ENCODE results near the gene MMRN2.

The MMRN2 gene

DNA sequence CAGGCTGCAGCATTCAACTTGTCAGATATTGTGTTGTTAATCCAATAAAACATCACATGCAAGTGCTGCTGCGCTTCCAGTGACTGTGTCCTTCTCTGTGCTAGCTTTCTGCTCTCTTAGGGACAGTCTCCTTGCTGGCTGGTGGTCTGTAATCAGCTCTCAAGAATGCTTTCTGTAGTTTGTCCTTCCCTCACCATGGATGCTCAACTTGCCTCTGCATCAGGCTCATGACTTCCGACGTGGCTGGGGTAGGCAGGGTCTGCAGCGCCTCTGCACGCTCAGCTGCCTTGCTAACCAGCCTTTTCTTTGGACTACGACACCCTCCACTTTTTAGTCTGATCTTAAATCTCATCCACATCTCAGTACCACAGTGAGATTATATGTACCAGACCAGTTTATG is 58.3 kb downstream of the MMRN2 start:
- no peak overlapping the region for H3K4me3 ChIP-seq (ENCODE audit: low read length)
- H3K36me3 ChIP-seq (ENCODE audit: insufficient read depth, low read length), result peaks cover 32% of the 10 kb centered on the region
- peaks cover 3% of the 10 kb centered on the region for H3K9me3 ChIP-seq (ENCODE audit: low read length)
- H2AFZ ChIP-seq (ENCODE audit: low read depth, low read length), result no peak overlapping the region
- H3K27me3 ChIP-seq (ENCODE audit: insufficient read depth, low read length), result no peaks in the 10 kb centered on the region
- H3K4me1 ChIP-seq (ENCODE audit: insufficient read depth, low read length), result peaks cover 10% of the 10 kb centered on the region

DNA sequence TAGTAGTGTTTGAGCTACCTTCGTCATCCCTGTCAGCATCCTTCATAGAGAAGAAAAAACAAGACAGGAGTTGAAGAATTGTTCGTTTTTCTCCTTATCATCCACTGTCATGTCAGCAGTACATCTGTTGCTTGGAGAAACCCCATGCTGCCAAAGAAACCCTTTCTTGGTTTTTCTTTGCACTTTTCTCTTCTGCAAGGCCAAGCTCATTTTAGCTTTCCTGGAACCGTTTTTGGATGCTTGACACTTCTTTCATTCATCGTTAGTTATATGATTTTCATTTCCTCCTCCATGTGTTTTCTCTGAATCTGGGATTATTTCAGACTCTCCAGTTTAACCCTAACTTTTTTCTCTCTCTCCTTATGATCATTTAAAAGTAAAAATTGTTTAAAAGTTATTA is 58.9 kb downstream of the MMRN2 start:
- Histone ChIP-seq H2AFZ (ENCODE audit: low read depth, low read length) (no peak overlapping the region), H3K4me3 (ENCODE audit: low read length) (no peak overlapping the region), H3K27me3 (ENCODE audit: insufficient read depth, low read length) (no peaks in the 10 kb centered on the region), H3K4me1 (ENCODE audit: insufficient read depth, low read length) (peaks cover 10% of the 10 kb centered on the region), H3K36me3 (ENCODE audit: insufficient read depth, low read length) (peaks cover 34% of the 10 kb centered on the region), H3K9me3 (ENCODE audit: low read length) (peaks cover 3% of the 10 kb centered on the region)

DNA sequence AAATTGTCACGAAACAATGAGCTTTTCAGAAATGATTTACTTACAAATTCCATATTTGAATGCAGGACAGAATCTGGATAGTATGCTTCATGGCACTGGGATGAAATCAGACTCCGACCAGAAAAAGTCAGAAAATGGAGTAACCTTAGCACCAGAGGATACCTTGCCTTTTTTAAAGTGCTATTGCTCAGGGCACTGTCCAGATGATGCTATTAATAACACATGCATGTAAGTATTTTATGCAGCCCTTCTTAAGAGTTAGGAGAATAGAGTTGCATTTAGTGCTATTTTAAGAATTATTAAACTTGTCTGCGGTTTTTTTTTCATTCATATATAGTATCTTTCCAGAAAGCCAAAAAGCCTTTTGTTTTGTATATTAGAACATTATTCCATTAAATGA is 67.4 kb downstream of the MMRN2 start:
- Histone ChIP-seq H3K27me3 (ENCODE audit: insufficient read depth, low read length) (no peaks in the 10 kb centered on the region), H3K4me1 (ENCODE audit: insufficient read depth, low read length) (no peaks in the 10 kb centered on the region), H3K9me3 (ENCODE audit: low read length) (peaks cover 3% of the 10 kb centered on the region)

DNA sequence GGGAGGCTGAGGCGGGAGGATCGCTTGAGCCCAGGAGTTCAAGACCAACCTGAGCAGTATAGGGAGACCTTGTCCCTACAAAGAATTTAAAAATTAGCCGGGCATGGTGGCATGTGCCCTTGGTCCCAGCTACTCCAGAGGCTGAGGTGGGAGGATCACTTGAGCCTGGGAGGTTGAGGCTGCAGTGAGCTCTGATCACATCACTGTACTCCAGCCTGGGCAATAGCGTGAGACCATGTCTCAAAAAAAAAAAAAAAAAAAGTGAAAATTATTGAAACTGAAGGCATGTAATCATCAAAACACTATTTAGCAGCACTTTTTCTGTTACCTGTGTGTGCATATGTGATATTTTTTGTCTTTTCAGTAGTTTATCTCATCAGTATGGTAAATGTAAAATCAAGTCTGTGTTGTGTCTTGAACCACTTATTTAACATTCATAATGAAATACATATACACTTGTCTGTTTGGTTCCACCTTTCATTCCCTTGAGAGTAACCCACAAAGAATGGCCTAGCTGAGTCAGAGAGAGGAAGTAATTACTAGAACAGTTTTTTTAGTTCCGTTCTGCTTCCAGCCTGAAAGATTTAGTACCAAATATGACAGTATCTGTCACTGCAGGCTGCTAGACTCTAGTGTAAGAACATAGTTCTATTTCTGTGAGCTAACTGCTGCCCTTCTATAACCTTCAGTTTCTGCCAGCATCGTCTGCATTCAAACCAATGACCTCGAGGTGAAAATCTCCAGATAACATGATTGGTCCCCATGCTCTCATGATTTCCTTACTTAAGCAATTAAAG is 68.6 kb downstream of the MMRN2 start:
- Histone ChIP-seq H3K27me3 (ENCODE audit: insufficient read depth, low read length) (no peaks in the 10 kb centered on the region), H3K4me1 (ENCODE audit: insufficient read depth, low read length) (no peaks in the 10 kb centered on the region), H3K36me3 (ENCODE audit: insufficient read depth, low read length) (peaks cover 22% of the 10 kb centered on the region), H3K9me3 (ENCODE audit: low read length) (no peaks in the 10 kb centered on the region), H2AFZ (ENCODE audit: low read depth, low read length) (no peak overlapping the region), H3K4me3 (ENCODE audit: low read length) (no peak overlapping the region)

More for the DNA sequence above, 67.4 kb downstream of the MMRN2 start:
- peaks cover 31% of the 10 kb centered on the region for H3K36me3 ChIP-seq (ENCODE audit: insufficient read depth, low read length)
- no peak overlapping the region for H2AFZ ChIP-seq (ENCODE audit: low read depth, low read length)
- H3K4me3 ChIP-seq (ENCODE audit: low read length), result no peak overlapping the region

Data from neuron (in vitro differentiated cells).